A549 (cell line): ENCODE results near the gene FGGY.

Experiments used
- CEBPB ChIP-seq, 2 experiments: fragments of >200 bp in 1 of 2; sonication (Bioruptor Twin) in 1 of 2; formaldehyde crosslinking in 1 of 2; IDR thresholded peaks; 2 replicates each; pipeline ENCODE4 v1.6.1; 2012 to 2016
- CTCF ChIP-seq: fragments of >200 bp; sonication (Bioruptor Twin); formaldehyde crosslinking; IDR thresholded peaks from 3 replicates; pipeline ENCODE4 v1.5.1; 2016
- EP300 ChIP-seq, 2 experiments: fragments of >200 bp; sonication (Bioruptor Twin); formaldehyde crosslinking; IDR thresholded peaks; 2 replicates in 1 of 2; 3 replicates in 1 of 2; pipeline ENCODE4 v1.6.1; 2016 to 2017
- FOSL2 ChIP-seq, 2 experiments: fragments of 450-650 bp in 1 of 2; fragments of >200 bp in 1 of 2; sonication (Bioruptor Twin) in 1 of 2; formaldehyde crosslinking; IDR thresholded peaks; 2 replicates each; pipeline versions ENCODE4 v1.5.0 to v1.6.1; 2016 to 2020; ENCODE audit warnings: mild to moderate bottlenecking in 1 of 2, moderate library complexity in 1 of 2
- JUN ChIP-seq, 2 experiments: fragments of >200 bp; sonication (Bioruptor Twin); formaldehyde crosslinking; IDR thresholded peaks; 2 replicates in 1 of 2; 3 replicates in 1 of 2; pipeline ENCODE4 v1.6.1; 2016 to 2017
- MYC ChIP-seq: IDR thresholded peaks from 2 replicates; pipeline ENCODE4 v1.6.1; 2012; ENCODE audit warnings: mild to moderate bottlenecking, inconsistent platforms, low read length, improper control_type of control experiment, borderline replicate concordance
- POLR2A ChIP-seq: IDR thresholded peaks from 2 replicates; pipeline ENCODE4 v1.6.1; 2012; ENCODE audit warnings: mild to moderate bottlenecking, low read length
- RAD21 ChIP-seq, 2 experiments: fragments of >200 bp in 1 of 2; sonication (Bioruptor Twin) in 1 of 2; formaldehyde crosslinking in 1 of 2; IDR thresholded peaks in 1 of 2; conservative IDR thresholded peaks in 1 of 2; 2 replicates in 1 of 2; 3 replicates in 1 of 2; pipeline ENCODE4 v1.6.1; 2012 to 2018; ENCODE audit warnings: inconsistent platforms in 1 of 2
- RFX5 ChIP-seq: fragments of 450-650 bp; IDR thresholded peaks from 2 replicates; pipeline ENCODE4 v1.7.1; 2014; ENCODE audit warnings: antibody characterized with exemption, mild to moderate bottlenecking, moderate library complexity

GRCh38 chr1:59438058-59438560, 141.2 kb downstream of the FGGY start:
- TF ChIP-seq MYC (no peak), RFX5 (no peak), JUN (IDR thresholded peaks at IDR 0.05) (no peak), CTCF (no peak), RAD21 (conservative IDR thresholded peaks at IDR 0.05 in 1 of 2, IDR thresholded peaks at IDR 0.05 in 1 of 2) (no peak), FOSL2 (IDR thresholded peaks at IDR 0.05) (no peak), FOSL2 (CRISPR knock-in tag; IDR thresholded peaks at IDR 0.05) (no peak), POLR2A (no peak), EP300 (IDR thresholded peaks at IDR 0.05) (no peak), CEBPB (IDR thresholded peaks at IDR 0.05) (no peak)
